GM12874 (cell line): ENCODE measurements around the gene GLRB.

Source experiments
- CTCF ChIP-seq: IDR thresholded peaks from 2 replicates; pipeline ENCODE4 v1.5.1; 2011; ENCODE audit warnings: low read depth, mild to moderate bottlenecking, control low read depth, low read length, moderate library complexity; ENCODE audit not compliant: insufficient read depth

GLRB gene

GRCh38 chr4:157185363-157185762 is 109.4 kb downstream of the GLRB start:
- TF ChIP-seq CTCF, result no peak

DNA sequence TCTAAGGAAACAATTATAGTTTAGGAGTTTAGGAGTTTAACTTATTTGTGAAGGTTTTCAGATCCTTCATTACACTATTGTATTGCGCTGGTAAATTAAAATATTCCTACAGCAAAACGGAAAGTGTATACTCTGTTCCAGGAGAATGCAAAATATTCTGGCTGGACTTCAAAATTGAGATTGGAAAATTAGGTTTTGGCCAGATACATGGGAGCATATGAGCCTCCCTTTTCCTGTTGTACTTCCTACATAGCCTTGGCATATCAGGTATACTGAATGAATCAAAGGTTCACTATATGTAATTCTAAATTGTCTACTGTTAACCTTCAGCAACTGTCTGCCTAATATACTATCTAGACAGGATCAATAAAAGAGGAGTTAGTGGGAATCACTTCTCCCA is 119.4 kb downstream of the GLRB start:
- TF ChIP-seq CTCF, result no peak

- TF ChIP-seq CTCF, result no peak
Measured at GRCh38 chr4:157196046-157196445, 120.1 kb downstream of the GLRB start.

- peak; percentile 82 for TF ChIP-seq CTCF
Measured at GRCh38 chr4:157204634-157205244, 128.8 kb downstream of the GLRB start.

GRCh38 chr4:157217708-157218107 is 141.8 kb downstream of the GLRB start:
- TF ChIP-seq CTCF, result 0 out of 2 replicates have a peak, but pooled peaks have one; percentile 15

DNA sequence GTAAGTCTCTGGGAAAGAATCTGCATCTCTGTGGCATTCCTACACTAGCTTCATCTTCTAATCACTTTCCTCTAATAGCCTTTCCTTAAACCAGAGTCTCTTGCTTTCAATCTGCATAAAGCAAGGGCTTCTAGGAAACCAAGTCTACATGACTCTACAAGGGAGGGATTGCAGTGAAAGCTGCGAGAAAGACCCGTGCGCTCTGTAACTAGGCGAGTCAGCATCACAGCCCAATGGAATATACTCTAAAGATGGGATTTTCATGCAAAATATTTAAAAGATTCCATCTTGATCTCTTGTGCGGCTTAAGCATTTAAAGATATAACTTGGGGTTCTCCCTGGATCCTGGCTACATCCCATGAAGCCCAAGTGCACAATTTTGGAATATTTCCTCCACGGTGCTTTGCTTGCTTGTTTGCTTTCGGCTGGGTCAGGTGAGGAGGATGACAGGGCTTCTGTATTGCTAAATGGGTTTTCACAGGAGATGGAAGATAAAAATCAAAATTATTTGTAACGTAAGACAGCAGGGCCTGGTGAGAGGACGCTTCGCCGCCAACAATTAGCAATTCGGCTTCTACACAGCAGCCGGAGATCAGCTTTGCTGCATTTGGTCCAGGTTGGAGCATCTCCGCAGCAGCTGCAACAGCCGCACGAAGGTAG is 143.9 kb downstream of the GLRB start:
- no peak for TF ChIP-seq CTCF

DNA sequence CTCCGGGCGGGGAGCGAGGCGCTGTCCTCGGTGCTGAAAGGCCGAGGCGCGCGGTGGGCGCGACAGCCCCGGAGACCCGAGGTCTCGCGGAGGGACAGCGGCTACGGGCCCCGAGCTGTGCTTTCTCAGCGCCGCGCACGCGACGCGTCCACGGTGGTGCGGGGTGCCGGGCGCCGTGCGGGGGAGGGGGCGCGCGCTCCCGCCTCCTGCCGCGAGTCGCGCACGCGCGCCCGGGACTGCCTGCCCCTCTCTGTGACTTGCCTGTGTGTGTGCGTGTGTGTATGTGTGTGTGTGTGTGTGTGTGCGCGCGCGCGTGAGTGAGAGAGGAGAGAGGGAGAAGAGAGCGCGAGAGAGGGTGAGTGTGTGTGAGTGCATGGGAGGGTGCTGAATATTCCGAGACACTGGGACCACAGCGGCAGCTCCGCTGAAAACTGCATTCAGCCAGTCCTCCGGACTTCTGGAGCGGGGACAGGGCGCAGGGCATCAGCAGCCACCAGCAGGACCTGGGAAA is 144.5 kb downstream of the GLRB start, which contains the start of gene GRIA2:
GRIA2 (plus strand) TSS at position 358 of the 511 bp plus-strand sequence. CDS start 315 bp downstream, outside the sequence.
- no peak for TF ChIP-seq CTCF
